CD8-positive, alpha-beta memory T cell (primary cell): ENCODE results near the gene KCNJ8. TPM values are rescaled to one million over a fixed set of nuclear protein-coding genes. Genes with fewer than 3 reads are reported as not detected.
"Not testable (repeated sequence)": the region's sequence is repeated elsewhere in the genome, so short reads cannot be mapped to it uniquely, and the experiment has no call there.

Experiments
- CTCF ChIA-PET: fragments of 350-600 bp; sonication (Branson Sonifier 250); formaldehyde crosslinking; loops from one replicate; lab custom pipeline; 2021; ENCODE audit warnings: antibody characterized with exemption; lab: Charles Lee
- POLR2A ChIA-PET: fragments of 350-600 bp; sonication (Branson Sonifier 250); formaldehyde crosslinking; loops from one replicate; lab custom pipeline; 2021; ENCODE audit warnings: antibody characterized with exemption; lab: Charles Lee
- DNase-seq, 5 donors: peaks; one replicate each; pipeline versions ENCODE4 v3.0.0 to v3.0.0-alpha.2; 2020 to 2022; ENCODE audit warnings: mixed read lengths in 1 of 5
- H3K27ac ChIP-seq: one replicate; pipeline ENCODE4 v1.7.0; 2013; ENCODE audit warnings: low read depth, mild to moderate bottlenecking, low read length, moderate library complexity
- H3K27me3 ChIP-seq: 2 replicates; pipeline ENCODE4 v1.7.0; 2013; ENCODE audit warnings: low read length, mild to moderate bottlenecking; ENCODE audit not compliant: insufficient read depth, poor library complexity, severe bottlenecking
- H3K36me3 ChIP-seq: 2 replicates; pipeline ENCODE4 v1.7.0; 2013; ENCODE audit warnings: mild to moderate bottlenecking, low read length, moderate library complexity; ENCODE audit not compliant: insufficient read depth
- H3K4me1 ChIP-seq: 2 replicates; pipeline ENCODE4 v1.7.0; 2013; ENCODE audit warnings: mild to moderate bottlenecking, low read length, moderate library complexity; ENCODE audit not compliant: insufficient read depth
- H3K4me3 ChIP-seq: 2 replicates; pipeline ENCODE4 v1.7.0; 2013; ENCODE audit warnings: mild to moderate bottlenecking, low read length
- H3K9me3 ChIP-seq: 2 replicates; pipeline ENCODE4 v1.7.0; 2013; ENCODE audit warnings: mild to moderate bottlenecking, low read length
- H3K27ac Mint-ChIP-seq, 8 donors: one replicate each; pipeline ENCODE4 v1.8.0; 2020 to 2021; ENCODE audit warnings: mixed read lengths in 8 of 8, mild to moderate bottlenecking in 6 of 8, inconsistent platforms in 3 of 8, moderate library complexity in 3 of 8
- H3K27me3 Mint-ChIP-seq, 2 donors: one replicate each; pipeline ENCODE4 v1.8.0; 2020 to 2021; ENCODE audit warnings: mixed read lengths in 2 of 2, mild to moderate bottlenecking in 1 of 2, moderate library complexity in 1 of 2
- H3K36me3 Mint-ChIP-seq, 3 donors: one replicate each; pipeline ENCODE4 v1.8.0; 2020 to 2021; ENCODE audit warnings: mixed read lengths in 3 of 3, inconsistent platforms in 1 of 3, mild to moderate bottlenecking in 1 of 3
- H3K4me1 Mint-ChIP-seq, 3 donors: one replicate each; pipeline ENCODE4 v1.8.0; 2020 to 2021; ENCODE audit warnings: mixed read lengths in 3 of 3, inconsistent platforms in 1 of 3, mild to moderate bottlenecking in 1 of 3
- H3K4me3 Mint-ChIP-seq, 7 donors: one replicate each; pipeline ENCODE4 v1.8.0; 2020 to 2021; ENCODE audit warnings: mixed read lengths in 7 of 7, mild to moderate bottlenecking in 6 of 7, moderate library complexity in 4 of 7, inconsistent platforms in 2 of 7
- H3K9me3 Mint-ChIP-seq, 5 donors: one replicate each; pipeline ENCODE4 v1.8.0; 2020 to 2022; ENCODE audit warnings: mixed read lengths in 5 of 5, mild to moderate bottlenecking in 3 of 5, moderate library complexity in 2 of 5, inconsistent platforms in 1 of 5
- polyA plus RNA-seq: library from polyadenylated mRNA; unstranded; fragments of 300-500 nt; fragmentation: Illumina TruSeq; gene quantifications from one replicate; pipeline ENCODE4 v1.2.3, GENCODE V29; 2021
- total RNA-seq, 2 experiments: library from RNA; stranded (reverse); gene quantifications; one replicate each; pipeline ENCODE4 v1.2.3, GENCODE V29; 2021

Gene KCNJ8
- total and polyA plus RNA-seq, 3 experiments from 2014 or later, result not detected

GRCh38 chr12:21813751-21814150, 39.2 kb upstream of the KCNJ8 start:
- Mint-ChIP-seq H3K4me3 (no peak overlapping the region), H3K36me3 (no peaks in the 10 kb centered on the region), H3K27ac (no peak overlapping the region), H3K9me3 (peaks cover 0 to 5% (median 0%) of the 10 kb centered on the region in 5 donors), H3K27me3 (peaks cover 0 to 3% of the 10 kb centered on the region in 2 donors), H3K4me1 (no peaks in the 10 kb centered on the region)
- DNase-seq, result no peak
- no peaks in the 10 kb centered on the region for H3K9me3 ChIP-seq
- ChIA-PET POLR2A (no interaction called here), CTCF (interaction anchor here (1.0 to 1.4 kb wide), 2 partner anchors 11 to 48 kb away, joined by 3 to 4 read pairs; no protein-coding TSS in a partner anchor)
- H3K4me3 ChIP-seq, result no peak overlapping the region
- H3K27me3 ChIP-seq, result no peaks in the 10 kb centered on the region
- no peaks in the 10 kb centered on the region for H3K4me1 ChIP-seq
- H3K36me3 ChIP-seq, result no peaks in the 10 kb centered on the region
- no peak overlapping the region for H3K27ac ChIP-seq

- peaks cover 0 to 3% of the 10 kb centered on the region in 2 donors for H3K27me3 Mint-ChIP-seq
- peaks cover 0 to 5% (median 0%) of the 10 kb centered on the region in 5 donors for H3K9me3 Mint-ChIP-seq
- Histone ChIP-seq H3K4me1 (no peaks in the 10 kb centered on the region), H3K27ac (no peak overlapping the region), H3K9me3 (no peaks in the 10 kb centered on the region), H3K4me3 (no peak overlapping the region), H3K27me3 (no peaks in the 10 kb centered on the region), H3K36me3 (no peaks in the 10 kb centered on the region)
- no peak overlapping the region for H3K27ac Mint-ChIP-seq
- no peak overlapping the region for H3K4me3 Mint-ChIP-seq
- DNase-seq, result no peak
- ChIA-PET POLR2A (no interaction called here), CTCF (interaction anchor here (1.0 kb wide), 1 partner anchor 48 kb away, joined by 3 read pairs; no protein-coding TSS in a partner anchor)
- H3K4me1 Mint-ChIP-seq, result no peaks in the 10 kb centered on the region
- H3K36me3 Mint-ChIP-seq, result no peaks in the 10 kb centered on the region
Measured at GRCh38 chr12:21813125-21813524, 38.6 kb upstream of the KCNJ8 start.

- H3K27me3 Mint-ChIP-seq, H3K9me3 Mint-ChIP-seq, H3K27ac ChIP-seq, H3K36me3 Mint-ChIP-seq, H3K36me3 ChIP-seq, CTCF ChIA-PET, H3K4me3 Mint-ChIP-seq, H3K27me3 ChIP-seq, POLR2A ChIA-PET, H3K4me1 Mint-ChIP-seq, H3K4me1 ChIP-seq, H3K9me3 ChIP-seq, DNase-seq, H3K27ac Mint-ChIP-seq, H3K4me3 ChIP-seq: not testable (repeated sequence)
Measured at GRCh38 chr12:21812340-21812739, 37.8 kb upstream of the KCNJ8 start.

- Histone ChIP-seq H3K9me3 (no peaks in the 10 kb centered on the region), H3K27ac (no peak overlapping the region), H3K4me3 (no peak overlapping the region), H3K36me3 (no peaks in the 10 kb centered on the region), H3K27me3 (no peaks in the 10 kb centered on the region), H3K4me1 (no peaks in the 10 kb centered on the region)
- peaks cover 0 to 5% (median 0%) of the 10 kb centered on the region in 5 donors for H3K9me3 Mint-ChIP-seq
- no peak overlapping the region for H3K4me3 Mint-ChIP-seq
- H3K36me3 Mint-ChIP-seq, result no peaks in the 10 kb centered on the region
- ChIA-PET POLR2A (no interaction called here), CTCF (no interaction called here)
- H3K4me1 Mint-ChIP-seq, result no peaks in the 10 kb centered on the region
- no peaks in the 10 kb centered on the region for H3K27me3 Mint-ChIP-seq
- H3K27ac Mint-ChIP-seq, result no peak overlapping the region
- DNase-seq, result no peak
Measured at GRCh38 chr12:21809100-21809499, 34.6 kb upstream of the KCNJ8 start.

- no peak overlapping the region for H3K27ac Mint-ChIP-seq
- H3K4me3 Mint-ChIP-seq, result no peak overlapping the region
- Histone ChIP-seq H3K4me1 (no peaks in the 10 kb centered on the region), H3K27ac (no peak overlapping the region), H3K4me3 (no peak overlapping the region), H3K36me3 (no peaks in the 10 kb centered on the region), H3K27me3 (no peaks in the 10 kb centered on the region), H3K9me3 (no peaks in the 10 kb centered on the region)
- H3K27me3 Mint-ChIP-seq, result no peaks in the 10 kb centered on the region
- H3K36me3 Mint-ChIP-seq, result no peaks in the 10 kb centered on the region
- no peak for DNase-seq
- H3K9me3 Mint-ChIP-seq, result peaks cover 0 to 5% (median 0%) of the 10 kb centered on the region in 5 donors
- H3K4me1 Mint-ChIP-seq, result no peaks in the 10 kb centered on the region
- ChIA-PET CTCF (no interaction called here), POLR2A (no interaction called here)
Measured at GRCh38 chr12:21806255-21806654, 31.7 kb upstream of the KCNJ8 start.

GRCh38 chr12:21801522-21802288, 27.2 kb upstream of the KCNJ8 start:
- H3K27me3 Mint-ChIP-seq, result no peaks in the 10 kb centered on the region
- Histone ChIP-seq H3K36me3 (no peaks in the 10 kb centered on the region), H3K9me3 (no peaks in the 10 kb centered on the region), H3K27ac (no peak overlapping the region), H3K4me3 (no peak overlapping the region), H3K27me3 (no peaks in the 10 kb centered on the region), H3K4me1 (no peaks in the 10 kb centered on the region)
- CTCF ChIA-PET, result interaction anchor here (1.6 kb wide), 1 partner anchor 12 kb away, joined by 4 read pairs; no protein-coding TSS in a partner anchor
- no peak overlapping the region for H3K4me3 Mint-ChIP-seq
- no peaks in the 10 kb centered on the region for H3K36me3 Mint-ChIP-seq
- H3K9me3 Mint-ChIP-seq, result no peaks in the 10 kb centered on the region
- DNase-seq, result no peak
- no peaks in the 10 kb centered on the region for H3K4me1 Mint-ChIP-seq
- POLR2A ChIA-PET, result no interaction called here
- no peak overlapping the region for H3K27ac Mint-ChIP-seq

GRCh38 chr12:21800011-21800410, 25.5 kb upstream of the KCNJ8 start:
- no peak overlapping the region for H3K27ac ChIP-seq
- Mint-ChIP-seq H3K4me1 (no peaks in the 10 kb centered on the region), H3K36me3 (no peaks in the 10 kb centered on the region), H3K4me3 (no peak overlapping the region), H3K9me3 (no peaks in the 10 kb centered on the region), H3K27ac (no peak overlapping the region), H3K27me3 (peaks cover 0 to 6% of the 10 kb centered on the region in 2 donors)
- no peaks in the 10 kb centered on the region for H3K36me3 ChIP-seq
- no peaks in the 10 kb centered on the region for H3K27me3 ChIP-seq
- H3K4me1 ChIP-seq, result no peaks in the 10 kb centered on the region
- CTCF ChIA-PET, result no interaction called here
- POLR2A ChIA-PET, result no interaction called here
- no peaks in the 10 kb centered on the region for H3K9me3 ChIP-seq
- DNase-seq, result no peak
- H3K4me3 ChIP-seq, result no peak overlapping the region

GRCh38 chr12:21797539-21797938, 23.0 kb upstream of the KCNJ8 start:
- H3K4me3 ChIP-seq, result no peak overlapping the region
- H3K27ac Mint-ChIP-seq, result no peak overlapping the region
- peaks cover 0 to 15% of the 10 kb centered on the region in 2 donors for H3K27me3 Mint-ChIP-seq
- no peak overlapping the region for H3K27ac ChIP-seq
- no peaks in the 10 kb centered on the region for H3K27me3 ChIP-seq
- no peak for DNase-seq
- ChIA-PET CTCF (no interaction called here), POLR2A (no interaction called here)
- no peaks in the 10 kb centered on the region for H3K9me3 ChIP-seq
- peaks cover 0 to 5% (median 0%) of the 10 kb centered on the region in 5 donors for H3K9me3 Mint-ChIP-seq
- no peak overlapping the region for H3K4me3 Mint-ChIP-seq
- no peaks in the 10 kb centered on the region for H3K36me3 ChIP-seq
- no peaks in the 10 kb centered on the region for H3K4me1 ChIP-seq
- no peaks in the 10 kb centered on the region for H3K4me1 Mint-ChIP-seq
- no peaks in the 10 kb centered on the region for H3K36me3 Mint-ChIP-seq
